ENCODE measurements around the gene PCNX4. TPM values are rescaled to one million over a fixed set of nuclear protein-coding genes. Genes with fewer than 3 reads are reported as not detected.
A peak's percentile ranks its signal among the peaks of the same experiment; 100 is the strongest.

PCNX4 gene
- total RNA-seq, 3 donors from 2014 or later, result 32.6 to 85.9 (median 53.7) TPM

DNA sequence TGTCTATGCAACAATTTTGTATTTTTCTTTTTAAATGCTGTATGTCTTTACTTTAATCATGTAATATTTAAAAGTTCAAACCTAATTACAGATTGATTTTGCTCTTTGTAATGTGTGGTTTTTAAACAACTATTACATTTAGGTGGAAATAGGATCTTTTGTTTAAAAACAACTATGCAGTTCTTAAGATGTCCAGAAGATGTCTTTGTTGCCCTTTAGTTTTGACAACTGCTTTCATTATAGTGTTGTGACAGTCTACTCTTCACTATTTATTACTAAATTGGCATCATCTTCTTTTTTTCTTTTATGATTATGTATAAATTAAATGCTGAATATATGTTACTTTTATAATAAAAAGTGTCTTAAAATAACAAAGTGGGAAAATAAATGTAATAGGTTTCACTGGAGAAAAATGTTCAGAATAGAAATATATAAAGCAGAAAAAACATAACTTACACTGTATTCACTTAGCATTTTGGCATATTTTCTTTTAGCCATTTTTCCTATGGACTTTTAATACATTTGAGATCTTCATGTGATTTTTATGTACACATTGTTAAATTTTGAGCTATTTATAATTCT, 27.1 kb upstream of the PCNX4 start:
- H3K4me3 ChIP-seq, result no peak overlapping the region

DNA sequence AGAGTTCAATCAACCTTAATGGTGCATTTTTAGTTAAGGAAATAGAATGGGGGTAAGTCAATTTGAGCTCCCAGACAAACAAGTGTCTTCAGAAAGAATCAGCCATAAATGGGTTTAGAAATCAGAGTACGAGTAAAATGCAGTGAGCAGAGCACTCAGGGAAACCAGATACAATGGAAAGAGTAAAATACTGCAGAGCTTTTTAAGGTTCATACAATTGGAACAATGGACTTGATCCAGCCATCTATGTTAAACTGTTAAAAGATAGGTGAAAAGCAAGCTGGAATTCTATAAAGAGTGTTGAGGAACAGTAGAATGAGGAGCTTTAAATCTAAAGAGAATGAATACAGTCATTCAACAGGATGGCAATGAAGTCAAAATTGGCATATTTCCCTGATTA, 23.8 kb upstream of the PCNX4 start:
- TF ChIP-seq, protein P1, sequence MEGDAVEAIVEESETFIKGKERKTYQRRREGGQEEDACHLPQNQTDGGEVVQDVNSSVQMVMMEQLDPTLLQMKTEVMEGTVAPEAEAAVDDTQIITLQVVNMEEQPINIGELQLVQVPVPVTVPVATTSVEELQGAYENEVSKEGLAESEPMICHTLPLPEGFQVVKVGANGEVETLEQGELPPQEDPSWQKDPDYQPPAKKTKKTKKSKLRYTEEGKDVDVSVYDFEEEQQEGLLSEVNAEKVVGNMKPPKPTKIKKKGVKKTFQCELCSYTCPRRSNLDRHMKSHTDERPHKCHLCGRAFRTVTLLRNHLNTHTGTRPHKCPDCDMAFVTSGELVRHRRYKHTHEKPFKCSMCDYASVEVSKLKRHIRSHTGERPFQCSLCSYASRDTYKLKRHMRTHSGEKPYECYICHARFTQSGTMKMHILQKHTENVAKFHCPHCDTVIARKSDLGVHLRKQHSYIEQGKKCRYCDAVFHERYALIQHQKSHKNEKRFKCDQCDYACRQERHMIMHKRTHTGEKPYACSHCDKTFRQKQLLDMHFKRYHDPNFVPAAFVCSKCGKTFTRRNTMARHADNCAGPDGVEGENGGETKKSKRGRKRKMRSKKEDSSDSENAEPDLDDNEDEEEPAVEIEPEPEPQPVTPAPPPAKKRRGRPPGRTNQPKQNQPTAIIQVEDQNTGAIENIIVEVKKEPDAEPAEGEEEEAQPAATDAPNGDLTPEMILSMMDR (IDR thresholded peaks at IDR 0.05), result no peak
- TF ChIP-seq POLR2AphosphoS5 (IDR thresholded peaks at IDR 0.05) (no peak), POLR2A (IDR thresholded peaks at IDR 0.05) (no peak)
- Histone ChIP-seq H3K4me1 (no peaks in the 10 kb centered on the region), H3K9me3 (no peaks in the 10 kb centered on the region), H3K27ac (no peak overlapping the region), H3K27me3 (no peaks in the 10 kb centered on the region), H3K36me3 (no peaks in the 10 kb centered on the region), H3K4me3 (no peak overlapping the region)
- no peak for DNase-seq (ENCODE audit: low spot score in 2 of 2)
- intact Hi-C loops (cut with DNase I; ENCODE audit: low total_unique reads), result loop anchor here (2.0 to 10.0 kb wide), 2 partner anchors 57 to 117 kb away; no protein-coding TSS in a partner anchor

More for the DNA sequence above, 27.1 kb upstream of the PCNX4 start:
- intact Hi-C loops (cut with DNase I; ENCODE audit: low total_unique reads), result loop anchor here (10.0 kb wide), 1 partner anchor 120 kb away; no protein-coding TSS in a partner anchor
- Histone ChIP-seq H3K27ac (no peak overlapping the region), H3K4me1 (no peaks in the 10 kb centered on the region), H3K9me3 (no peaks in the 10 kb centered on the region), H3K36me3 (no peaks in the 10 kb centered on the region), H3K27me3 (no peaks in the 10 kb centered on the region)
- DNase-seq (ENCODE audit: low spot score in 2 of 2), result no peak
- no peak for TF ChIP-seq POLR2A (IDR thresholded peaks at IDR 0.05)
- TF ChIP-seq, protein P1 (IDR thresholded peaks at IDR 0.05), result peak in 2 of 3 donors; percentile 45 to 53

DNA sequence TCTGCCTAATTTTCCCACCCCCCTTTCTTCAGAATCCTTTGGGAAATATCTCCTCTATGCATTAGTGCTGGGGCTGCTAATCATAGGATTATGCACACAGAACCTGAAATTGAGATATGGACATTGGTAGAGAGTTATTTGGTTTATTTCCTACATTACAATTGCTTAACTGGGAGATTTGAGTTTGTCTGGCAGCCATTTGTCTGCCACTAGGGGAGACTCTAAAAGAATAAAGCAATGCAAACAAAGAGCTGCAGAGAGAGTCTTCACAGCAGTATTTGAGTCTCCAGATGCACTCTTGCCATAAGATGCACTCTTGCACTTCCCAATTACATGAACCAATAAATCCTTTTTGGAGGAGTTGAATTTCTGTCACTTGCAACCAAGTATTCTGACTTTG, 12.0 kb upstream of the PCNX4 start:
- Histone ChIP-seq H3K4me1 (no peaks in the 10 kb centered on the region), H3K27me3 (no peaks in the 10 kb centered on the region), H3K4me3 (no peak overlapping the region), H3K9me3 (no peaks in the 10 kb centered on the region), H3K36me3 (no peaks in the 10 kb centered on the region), H3K27ac (no peak overlapping the region)
- no peak for DNase-seq (ENCODE audit: low spot score in 2 of 2)
- intact Hi-C loops (cut with DNase I; ENCODE audit: low total_unique reads), result no loop called here
- TF ChIP-seq POLR2AphosphoS5 (IDR thresholded peaks at IDR 0.05) (no peak), POLR2A (IDR thresholded peaks at IDR 0.05) (no peak)
- TF ChIP-seq, protein P1 (IDR thresholded peaks at IDR 0.05), result no peak

DNA sequence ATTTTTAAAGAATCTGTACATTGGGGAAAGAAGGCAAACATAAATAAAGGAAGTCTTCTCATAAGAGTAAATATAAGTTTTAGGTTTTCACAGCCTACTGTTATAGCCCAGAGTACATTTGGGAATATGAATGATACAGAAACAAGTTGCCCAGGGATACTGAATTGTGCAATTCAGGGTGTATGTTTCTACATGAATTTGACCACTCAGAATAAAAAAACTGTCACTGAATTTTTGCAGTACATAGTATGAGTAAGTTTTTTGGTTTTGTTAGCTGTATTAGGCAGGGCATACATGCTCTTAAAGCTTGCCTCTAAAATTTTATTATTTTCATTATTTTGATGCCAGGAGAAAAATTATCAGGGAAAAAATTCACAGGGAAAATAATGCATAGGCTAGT, 6.6 kb upstream of the PCNX4 start:
- TF ChIP-seq, protein P1 (IDR thresholded peaks at IDR 0.05), result no peak
- no peak for TF ChIP-seq POLR2AphosphoS5 (IDR thresholded peaks at IDR 0.05)
- no peak for TF ChIP-seq POLR2A (IDR thresholded peaks at IDR 0.05)
- no peaks in the 10 kb centered on the region for H3K36me3 ChIP-seq
- H3K9me3 ChIP-seq, result no peaks in the 10 kb centered on the region
- no peaks in the 10 kb centered on the region for H3K4me1 ChIP-seq
- no peaks in the 10 kb centered on the region for H3K27me3 ChIP-seq
- no peak for DNase-seq (ENCODE audit: low spot score in 2 of 2)
- H3K4me3 ChIP-seq, result no peak overlapping the region
- H3K27ac ChIP-seq, result no peak overlapping the region
- intact Hi-C loops (cut with DNase I; ENCODE audit: low total_unique reads), result no loop called here

DNA sequence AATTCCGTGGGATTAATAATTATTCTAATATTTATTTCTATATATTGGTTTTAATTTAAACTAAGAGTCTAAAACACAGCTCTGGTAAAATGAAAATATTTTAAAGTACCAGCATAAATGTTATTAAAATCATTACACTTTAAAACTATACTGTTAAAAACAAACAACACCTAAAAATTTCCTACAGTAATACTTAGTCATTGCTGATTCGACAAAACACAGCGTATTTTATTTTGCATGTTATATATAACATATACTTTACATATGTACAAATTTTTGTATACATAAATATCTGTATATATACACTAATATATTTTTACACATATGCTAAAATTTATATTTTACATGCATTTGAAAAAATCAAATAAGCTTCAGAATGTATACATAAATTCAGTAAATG, 6.0 kb upstream of the PCNX4 start:
- H3K27ac ChIP-seq, result no peak overlapping the region
- no peak for DNase-seq (ENCODE audit: low spot score in 2 of 2)
- intact Hi-C loops (cut with DNase I; ENCODE audit: low total_unique reads), result no loop called here
- no peaks in the 10 kb centered on the region for H3K27me3 ChIP-seq
- H3K9me3 ChIP-seq, result no peaks in the 10 kb centered on the region
- no peak for TF ChIP-seq POLR2A (IDR thresholded peaks at IDR 0.05)
- TF ChIP-seq, protein P1 (IDR thresholded peaks at IDR 0.05), result no peak
- no peak for TF ChIP-seq POLR2AphosphoS5 (IDR thresholded peaks at IDR 0.05)
- no peak overlapping the region for H3K4me3 ChIP-seq
- H3K36me3 ChIP-seq, result no peaks in the 10 kb centered on the region
- no peaks in the 10 kb centered on the region for H3K4me1 ChIP-seq

Measured in breast epithelium (tissue), 4 donors.